Adrenal gland (tissue), 12 donors: ENCODE results near the gene NME1. TPM values are rescaled to one million over a fixed set of nuclear protein-coding genes. Genes with fewer than 3 reads are reported as not detected.

Experiments used
- DNase-seq, 7 donors: peaks; one replicate each; pipeline ENCODE4 v3.0.0-alpha.2; 2019 to 2020
- H3K27ac ChIP-seq, 5 donors: fragments of 200-600 bp; sonication (generic) in 4 of 5; 1 replicate in 3 of 5; 2 replicates in 2 of 5; pipeline versions ENCODE4 v1.5.1 to v1.8.0; 2016 to 2020; ENCODE audit warnings: mild to moderate bottlenecking in 1 of 5
- H3K27me3 ChIP-seq: fragments of 200-600 bp; 2 replicates; pipeline ENCODE4 v1.8.0; 2021
- H3K36me3 ChIP-seq, 2 donors: fragments of 200-600 bp; replicated peaks in 1 of 2; 1 replicate in 1 of 2; 2 replicates in 1 of 2; pipeline versions ENCODE4 v1.5.1 to v1.8.0; 2018 to 2022
- H3K4me1 ChIP-seq, 2 donors: fragments of 200-600 bp; replicated peaks in 1 of 2; 1 replicate in 1 of 2; 2 replicates in 1 of 2; pipeline versions ENCODE4 v1.5.1 to v1.8.0; 2018 to 2021
- H3K4me3 ChIP-seq, 4 donors: fragments of 200-600 bp; sonication (generic) in 3 of 4; one replicate each; pipeline ENCODE4 v1.5.1; 2016 to 2018
- H3K9me3 ChIP-seq, 3 donors: fragments of 200-600 bp; sonication (generic) in 1 of 3; replicated peaks in 1 of 3; 1 replicate in 2 of 3; 2 replicates in 1 of 3; pipeline versions ENCODE4 v1.5.1 to v1.8.0; 2016 to 2021
- POLR2A ChIP-seq, 2 donors: fragments of 450-650 bp; IDR thresholded peaks; one replicate each; pipeline ENCODE4 v1.6.1; 2017; ENCODE audit warnings: antibody characterized with exemption in 2 of 2, mild to moderate bottlenecking in 2 of 2, moderate library complexity in 1 of 2
- WGBS, 4 donors: extraction: QIAGEN DNeasy Blood & Tissue Kit in 2 of 4; methylation state at CpG; one replicate each; pipeline versions ENCODE4 v1.1.5 to v1.1.7; 2013 to 2017; 5-methylcytosine and 5-hydroxymethylcytosine counted together
- intact Hi-C, 2 donors: fragments of 100-400 bp; cut with DNase I; formaldehyde crosslinking; loops; one replicate each; pipeline versions ENCODE4 v1.14.1 to v1.15.0; 2022 to 2023
- polyA plus RNA-seq, 3 donors: library from polyadenylated mRNA; stranded (reverse); fragments of 200-250 nt in 2 of 3; fragments of 350-450 nt in 1 of 3; fragmentation: Illumina TruSeq in 1 of 3; extraction: RNeasy Lipid Tissue Mini Kit (QIAGEN cat#74804) in 1 of 3; gene quantifications; one replicate each; pipeline ENCODE4 v1.2.3, GENCODE V29; 2013 to 2014
- total RNA-seq, 9 donors: library from RNA; depleted of rRNA in 4 of 9; stranded (reverse); fragments of >200 nt in 4 of 9; fragments of 120-200 nt in 1 of 9; fragmentation: NEBNext Ultra II Directional in 1 of 9; extraction: Animal tissue kit (Norgen Biotek cat#: 25700) in 1 of 9; gene quantifications; one replicate each; pipeline versions ENCODE4 v1.1.0 to v1.2.4, GENCODE V29; 2013 to 2023
- TF ChIP-seq, protein P1 (sequence below), 6 experiments: fragments of 450-650 bp in 4 of 6; fragments of 200-600 bp in 2 of 6; sonication (generic) in 1 of 6; IDR thresholded peaks; 1 replicate in 5 of 6; 2 replicates in 1 of 6; pipeline versions ENCODE4 v1.5.1 to v1.8.0; 2016 to 2021; ENCODE audit warnings: antibody characterized with exemption in 6 of 6, mild to moderate bottlenecking in 2 of 6, moderate library complexity in 1 of 6
- donor health status: healthy with polysubstance abuse.
- donor health status: Bipolar disorder and iron deficiency.
- donor health status: DM: yes; HTN: yes; CAD: no.
- donor health status: DM: no; HTN: no; CAD: no.
- donor health status: DM: no; HTN: no; CAD: no.
- donor health status: DM: yes; HTN: yes; CAD: no.

Gene NME1
- total and polyA plus RNA-seq, 12 donors: 17.0 to 222 (median 78.8) TPM

DNA sequence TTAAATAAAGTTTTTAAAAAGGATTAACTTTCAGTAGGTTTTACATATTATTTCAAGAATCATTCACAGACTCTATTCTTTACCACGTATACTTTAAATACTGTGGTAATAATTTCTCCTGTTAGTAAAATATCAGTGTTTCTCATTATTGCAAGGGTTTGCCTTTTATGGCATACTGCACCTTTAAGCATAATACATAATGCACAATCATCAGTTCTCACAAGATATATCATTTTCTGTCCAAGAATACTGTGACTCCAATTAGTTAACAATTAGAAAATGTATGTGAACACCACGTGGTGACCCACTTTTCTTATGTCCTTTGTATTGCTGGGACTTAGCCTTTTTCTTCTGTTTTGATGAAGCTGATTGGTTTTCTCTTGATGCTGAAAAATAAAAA is 38.5 kb downstream of the NME1 start:
- intact Hi-C loops: no loop called here
- Histone ChIP-seq H3K27me3 (no peaks in the 10 kb centered on the region), H3K4me1 (no peaks in the 10 kb centered on the region), H3K36me3 (peaks cover 0 to 58% of the 10 kb centered on the region in 2 donors), H3K27ac (no peak overlapping the region), H3K4me3 (no peak overlapping the region), H3K9me3 (no peaks in the 10 kb centered on the region)
- TF ChIP-seq, protein P1, sequence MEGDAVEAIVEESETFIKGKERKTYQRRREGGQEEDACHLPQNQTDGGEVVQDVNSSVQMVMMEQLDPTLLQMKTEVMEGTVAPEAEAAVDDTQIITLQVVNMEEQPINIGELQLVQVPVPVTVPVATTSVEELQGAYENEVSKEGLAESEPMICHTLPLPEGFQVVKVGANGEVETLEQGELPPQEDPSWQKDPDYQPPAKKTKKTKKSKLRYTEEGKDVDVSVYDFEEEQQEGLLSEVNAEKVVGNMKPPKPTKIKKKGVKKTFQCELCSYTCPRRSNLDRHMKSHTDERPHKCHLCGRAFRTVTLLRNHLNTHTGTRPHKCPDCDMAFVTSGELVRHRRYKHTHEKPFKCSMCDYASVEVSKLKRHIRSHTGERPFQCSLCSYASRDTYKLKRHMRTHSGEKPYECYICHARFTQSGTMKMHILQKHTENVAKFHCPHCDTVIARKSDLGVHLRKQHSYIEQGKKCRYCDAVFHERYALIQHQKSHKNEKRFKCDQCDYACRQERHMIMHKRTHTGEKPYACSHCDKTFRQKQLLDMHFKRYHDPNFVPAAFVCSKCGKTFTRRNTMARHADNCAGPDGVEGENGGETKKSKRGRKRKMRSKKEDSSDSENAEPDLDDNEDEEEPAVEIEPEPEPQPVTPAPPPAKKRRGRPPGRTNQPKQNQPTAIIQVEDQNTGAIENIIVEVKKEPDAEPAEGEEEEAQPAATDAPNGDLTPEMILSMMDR (IDR thresholded peaks at IDR 0.05): no peak
- no peak for TF ChIP-seq POLR2A (IDR thresholded peaks at IDR 0.05)
- no peak for DNase-seq
- WGBS, 4 donors: 87 to 91% (median 87%) methylated on average over 2 of the region's 2 CpGs

DNA sequence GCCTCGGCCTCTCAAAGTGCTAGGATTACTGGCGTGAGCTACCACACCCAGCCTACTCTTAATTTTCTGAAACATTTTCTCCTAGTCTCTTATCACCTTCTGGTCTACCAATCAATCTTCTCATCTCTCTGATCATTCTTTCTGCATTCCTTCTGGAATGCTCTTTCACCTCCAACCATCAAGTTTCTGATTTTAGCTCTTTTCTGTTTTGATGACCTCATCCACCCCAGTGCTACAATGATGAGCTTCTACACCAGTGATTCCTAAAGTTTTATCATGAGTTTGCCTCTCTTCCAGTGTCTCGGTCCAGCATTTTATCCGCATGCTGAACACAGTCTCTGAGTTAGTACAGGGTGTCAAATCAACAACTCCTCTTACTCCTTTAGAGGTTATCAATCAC is 44.4 kb downstream of the NME1 start:
- no peaks in the 10 kb centered on the region for H3K4me1 ChIP-seq
- TF ChIP-seq, protein P1 (IDR thresholded peaks at IDR 0.05): no peak
- no peak for TF ChIP-seq POLR2A (IDR thresholded peaks at IDR 0.05)
- H3K27me3 ChIP-seq: no peaks in the 10 kb centered on the region
- DNase-seq: no peak
- H3K4me3 ChIP-seq: no peak overlapping the region
- H3K36me3 ChIP-seq: peaks cover 0 to 60% of the 10 kb centered on the region in 2 donors
- H3K27ac ChIP-seq: no peak overlapping the region
- WGBS, 4 donors: 96 to 99% (median 97%) methylated on average over 3 to 4 of the region's 4 CpGs
- no peaks in the 10 kb centered on the region for H3K9me3 ChIP-seq
- intact Hi-C loops: no loop called here

DNA sequence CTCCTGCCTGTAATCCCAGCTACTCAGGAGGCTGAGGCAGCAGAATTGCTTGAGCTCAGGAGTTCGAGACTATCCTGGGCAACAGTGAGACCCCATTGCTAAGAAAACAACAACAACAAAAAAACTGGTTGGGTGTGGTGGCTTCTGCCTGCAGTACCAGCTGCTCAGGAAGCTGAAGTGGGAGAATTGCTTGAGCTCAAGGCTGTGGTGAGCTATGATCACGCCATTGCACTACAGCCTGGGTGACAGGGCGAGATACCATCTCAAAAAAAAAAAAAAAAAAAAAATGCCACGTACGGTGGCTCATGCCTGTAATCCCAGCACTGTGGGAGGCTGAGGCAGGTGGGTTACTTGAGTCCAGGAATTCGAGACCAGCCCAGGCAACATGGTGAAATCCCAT is 46.9 kb downstream of the NME1 start:
- no peak overlapping the region for H3K27ac ChIP-seq
- no peaks in the 10 kb centered on the region for H3K9me3 ChIP-seq
- H3K4me1 ChIP-seq: no peaks in the 10 kb centered on the region
- 92 to 98% (median 95%) methylated on average over 6 of the region's 6 CpGs for WGBS, 4 donors
- intact Hi-C loops: no loop called here
- H3K36me3 ChIP-seq: peaks cover 0 to 66% of the 10 kb centered on the region in 2 donors
- no peak for DNase-seq
- TF ChIP-seq, protein P1 (IDR thresholded peaks at IDR 0.05): no peak
- no peaks in the 10 kb centered on the region for H3K27me3 ChIP-seq
- no peak overlapping the region for H3K4me3 ChIP-seq

DNA sequence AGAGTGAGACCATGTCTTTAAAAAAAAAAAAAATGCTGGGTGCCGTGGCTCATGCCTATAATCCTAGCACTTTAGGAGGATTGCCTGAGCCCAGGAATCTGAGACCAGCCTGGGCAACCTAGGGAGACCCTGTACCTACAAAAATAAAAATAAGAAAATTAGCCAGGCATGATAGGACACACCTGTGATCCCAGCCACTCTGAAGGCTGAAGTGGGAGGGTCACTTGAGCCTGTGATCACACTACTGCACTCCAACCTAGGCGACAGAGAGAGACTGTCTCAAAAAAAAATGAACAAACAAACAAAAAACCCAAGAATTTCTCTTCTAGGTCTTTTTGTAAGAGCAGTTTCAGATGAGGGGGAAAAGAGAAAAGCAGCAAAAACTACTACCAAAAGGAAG is 47.5 kb downstream of the NME1 start:
- H3K4me1 ChIP-seq: no peaks in the 10 kb centered on the region
- H3K4me3 ChIP-seq: no peak overlapping the region
- no peak for DNase-seq
- TF ChIP-seq, protein P1 (IDR thresholded peaks at IDR 0.05): no peak
- TF ChIP-seq POLR2A (IDR thresholded peaks at IDR 0.05): no peak
- no peaks in the 10 kb centered on the region for H3K9me3 ChIP-seq
- H3K27me3 ChIP-seq: no peaks in the 10 kb centered on the region
- H3K27ac ChIP-seq: no peak overlapping the region
- H3K36me3 ChIP-seq: peaks cover 0 to 66% of the 10 kb centered on the region in 2 donors
- WGBS, 4 donors: 84 to 94% (median 89%) methylated on average over 2 of the region's 2 CpGs
- intact Hi-C loops: no loop called here
